Stimulated activated CD4-positive, alpha-beta T cell treated with anti-CD3 and anti-CD28 coated beads, TNF-alpha, amount 100 ng/mL, for 48 hours (primary cell): ENCODE data around the gene KLK13.

Experiments
- DNase-seq, 3 donors: peaks; one replicate each; pipeline ENCODE4 v3.0.0-alpha.2; 2020; ENCODE audit warnings: low read depth in 3 of 3

The KLK13 gene

DNA sequence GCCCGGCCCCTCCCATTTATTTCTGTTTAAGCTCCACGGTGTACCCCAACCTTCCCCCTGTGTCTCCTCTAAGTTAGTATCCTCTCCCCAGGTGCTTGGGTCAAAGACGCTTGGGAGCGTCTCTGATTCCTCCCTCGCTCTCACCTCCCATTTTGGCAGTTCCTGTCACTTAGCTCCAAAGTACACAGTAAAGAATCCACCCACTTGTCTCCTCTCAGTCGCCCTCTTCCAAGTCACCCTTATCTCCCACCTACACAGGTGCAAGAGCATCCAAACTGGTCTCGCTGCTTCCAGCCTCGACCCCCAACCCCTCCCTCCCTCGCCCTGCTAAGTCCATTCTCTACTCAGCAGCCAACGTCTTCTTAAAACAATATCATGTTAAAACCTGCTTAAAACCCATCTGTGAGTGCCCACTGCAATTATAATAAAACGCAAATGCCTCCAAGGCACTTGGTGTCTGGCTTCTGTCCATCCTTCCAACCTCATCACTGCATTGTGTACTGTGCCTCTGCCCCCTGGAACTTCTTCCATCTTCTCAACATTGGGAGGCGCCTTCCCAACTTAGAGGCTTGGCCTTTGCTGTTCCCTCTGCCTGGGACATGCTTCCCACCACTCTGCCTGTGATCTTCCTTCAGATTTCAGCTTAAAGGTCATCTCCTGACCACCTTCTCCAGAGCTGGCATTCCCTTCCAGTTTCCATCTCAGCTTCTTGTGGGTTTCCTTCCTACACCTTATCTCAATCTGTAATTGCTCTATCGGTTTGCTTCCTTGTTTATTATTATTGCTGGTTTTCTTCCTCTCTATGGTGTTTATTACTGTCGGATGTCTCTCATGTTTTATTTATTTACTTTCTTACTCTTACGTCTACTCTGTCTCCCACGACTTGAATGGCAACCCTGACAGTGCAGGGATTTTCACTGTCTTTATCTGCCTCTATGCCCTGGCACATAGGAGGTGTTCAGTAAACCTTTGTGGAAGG lies 27.3 kb upstream of the KLK13 start:
- no peak for DNase-seq

DNA sequence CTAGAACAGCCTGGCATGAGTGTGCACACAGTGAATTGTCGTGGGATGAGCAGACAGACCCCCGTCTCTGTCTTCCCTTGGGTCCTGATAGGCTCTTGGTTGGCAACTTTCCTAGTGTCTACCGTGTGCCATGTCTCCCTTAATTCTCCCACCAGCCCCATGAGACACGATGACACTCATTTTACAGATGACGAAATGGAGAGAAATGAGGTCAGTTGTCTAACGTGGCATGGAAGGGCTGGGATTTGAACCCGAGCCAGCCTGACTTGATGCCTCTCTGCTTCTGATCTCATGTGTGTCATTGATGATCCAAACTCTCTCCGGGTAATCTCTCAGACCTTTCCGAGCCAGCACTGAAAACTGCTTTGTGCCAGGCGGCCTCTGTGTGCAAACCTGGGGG lies 26.2 kb upstream of the KLK13 start:
- DNase-seq, result no peak

DNA sequence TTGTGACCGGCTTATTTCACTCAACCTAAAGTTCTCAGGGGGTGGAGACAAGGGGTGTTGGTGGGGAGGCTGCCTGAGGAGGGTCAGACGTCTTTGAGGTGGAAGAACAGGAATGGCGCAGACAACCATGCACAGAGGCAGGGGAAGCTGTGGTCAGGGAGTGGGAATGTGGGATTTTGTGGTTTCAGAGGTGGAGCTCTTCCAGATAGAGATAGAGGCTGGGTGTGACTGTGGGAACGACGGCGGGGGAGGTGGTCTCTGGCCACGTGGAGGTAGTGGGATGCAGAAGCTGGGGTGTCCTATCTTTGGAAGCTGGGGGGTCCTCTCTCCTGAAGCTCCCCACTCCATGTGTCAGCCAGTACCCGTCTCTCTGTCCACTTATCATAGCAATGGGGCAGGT lies 25.6 kb upstream of the KLK13 start:
- DNase-seq, result no peak

- no peak for DNase-seq
These were observed 24.9 kb upstream of the KLK13 start for GRCh38 chr19:51089786-51090185.

DNA sequence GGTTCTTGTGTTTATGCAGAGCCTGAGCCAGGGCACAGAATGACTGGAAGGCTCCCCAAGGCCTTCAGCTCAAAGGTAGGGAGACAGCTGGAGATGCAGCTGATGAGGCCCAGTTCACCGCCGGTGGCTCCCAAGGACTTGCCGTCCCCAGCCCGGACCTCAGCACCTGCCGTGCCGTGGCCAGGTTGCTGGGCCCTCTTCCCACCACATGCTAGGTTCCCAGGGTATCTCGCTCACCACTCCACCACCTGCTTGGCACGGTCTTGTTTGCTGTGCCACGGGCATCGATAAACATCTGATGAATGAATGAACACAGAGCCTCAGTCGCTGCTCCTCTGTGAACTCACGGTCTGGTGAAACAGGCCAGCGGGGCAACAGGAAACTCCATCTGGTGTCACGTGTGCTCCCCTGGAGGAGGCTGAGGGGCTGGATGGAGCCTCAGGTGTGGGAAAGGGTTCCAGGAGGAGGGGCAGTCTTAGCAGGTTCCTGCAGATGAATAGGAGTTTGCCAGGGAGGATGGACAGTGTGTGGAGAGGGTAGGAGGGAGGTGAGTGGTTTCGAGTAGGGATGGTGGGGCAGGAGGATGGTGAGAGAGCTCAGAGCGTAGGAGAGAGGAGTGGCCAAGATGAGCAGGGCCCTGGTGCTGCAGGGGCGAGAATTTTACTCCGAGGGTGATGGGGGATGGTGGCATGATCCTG lies 21.4 kb upstream of the KLK13 start:
- no peak for DNase-seq

- no peak for DNase-seq
These were observed 19.6 kb upstream of the KLK13 start for GRCh38 chr19:51084505-51084904.

DNA sequence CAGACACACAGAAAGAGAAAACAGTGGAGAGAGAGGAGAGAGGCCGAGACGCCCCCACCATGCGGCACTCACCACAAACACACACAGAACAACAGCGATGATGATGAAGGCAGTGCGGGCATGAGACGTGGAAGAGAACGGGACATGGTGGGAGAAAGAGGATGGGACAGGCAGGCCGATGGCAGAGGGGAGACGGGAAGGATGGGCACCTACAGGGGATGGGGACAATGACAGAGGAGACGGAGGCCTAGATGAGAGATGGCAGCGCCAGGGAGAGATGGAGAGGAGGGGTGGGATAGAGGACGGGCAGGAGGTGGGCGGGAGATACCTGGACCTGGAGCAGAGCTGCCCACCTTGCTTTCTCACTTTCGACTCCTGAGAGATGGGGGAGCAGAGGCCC lies 18.9 kb upstream of the KLK13 start:
- DNase-seq, result no peak

DNA sequence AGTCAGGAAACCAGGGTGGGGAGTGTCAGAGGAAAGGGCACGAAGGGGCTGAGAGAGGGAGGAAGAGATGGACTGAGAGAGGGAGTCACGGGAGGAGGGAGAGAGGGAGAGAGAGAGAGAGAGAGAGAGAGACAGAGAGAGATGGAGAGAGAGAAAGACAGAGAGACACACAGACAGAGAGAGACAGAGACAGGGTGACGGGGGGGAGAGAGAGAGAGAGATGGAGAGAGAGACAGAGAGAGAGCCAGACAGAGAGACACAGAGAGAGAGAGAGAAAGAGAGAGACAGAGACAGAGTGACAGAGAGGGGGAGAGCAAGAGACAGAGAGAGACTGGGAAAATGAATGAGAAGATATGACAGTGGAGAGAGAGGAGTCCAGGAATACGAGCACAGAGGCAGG lies 18.3 kb upstream of the KLK13 start:
- DNase-seq, result no peak

GRCh38 chr19:51082611-51083010 lies 17.7 kb upstream of the KLK13 start, which contains the start of gene KLK14:
Gene KLK14 (minus strand): TSS chr19:51082887. CDS start chr19:51082614, 273 bp downstream.
- no peak for DNase-seq

GRCh38 chr19:51081476-51081875 lies 16.6 kb upstream of the KLK13 start:
- DNase-seq, result no peak

DNA sequence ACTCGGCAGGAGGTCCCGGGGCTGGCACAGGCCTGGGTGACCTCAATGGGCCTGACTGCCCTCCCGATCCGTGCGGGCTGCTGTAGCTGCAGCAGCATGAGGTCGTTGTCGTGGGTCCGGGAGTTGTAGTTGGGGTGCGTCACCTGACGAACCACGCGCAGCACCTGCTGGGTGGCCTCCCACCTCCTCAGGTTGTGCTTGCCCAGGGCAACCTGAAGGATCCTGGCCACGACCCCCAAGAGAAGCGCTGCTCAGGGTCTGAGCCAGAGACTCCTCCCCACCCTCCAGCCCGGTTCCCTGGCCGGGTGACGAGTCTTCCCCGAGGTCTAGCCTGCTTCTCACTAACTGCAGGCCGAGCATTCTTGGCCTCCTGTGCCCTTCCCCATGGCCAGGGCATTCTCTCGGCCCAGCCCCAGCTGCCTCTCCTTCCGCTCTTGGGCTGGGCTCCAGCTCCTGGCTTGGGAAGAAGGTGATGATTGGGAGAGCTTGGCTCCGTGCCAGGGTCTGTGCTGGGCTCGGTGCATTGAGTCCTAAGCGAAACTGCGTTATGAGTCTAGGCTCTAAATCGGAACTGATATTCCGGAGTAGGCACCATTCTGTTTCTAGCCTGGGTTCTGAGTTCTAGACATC lies 14.7 kb upstream of the KLK13 start:
- DNase-seq, result no peak

DNA sequence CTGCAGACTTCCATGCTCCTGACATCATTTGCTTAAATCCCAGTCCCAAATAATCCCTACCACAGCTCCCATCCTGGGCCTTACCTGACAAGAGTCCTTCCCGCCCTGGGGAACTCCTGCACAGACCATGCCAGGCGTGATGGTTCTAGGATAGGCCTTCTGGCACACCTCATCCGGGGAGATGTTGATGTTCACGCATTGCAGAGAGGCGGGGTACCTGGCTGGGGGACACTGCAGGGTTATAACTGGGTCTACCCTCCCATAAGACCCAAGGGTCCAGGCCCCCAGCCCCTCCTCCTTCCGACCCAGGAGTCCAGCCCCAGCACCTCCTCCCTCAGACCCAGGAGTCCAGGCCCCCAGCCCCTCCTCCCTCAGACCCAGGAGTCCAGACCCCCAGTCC lies 13.8 kb upstream of the KLK13 start:
- DNase-seq, result no peak

DNA sequence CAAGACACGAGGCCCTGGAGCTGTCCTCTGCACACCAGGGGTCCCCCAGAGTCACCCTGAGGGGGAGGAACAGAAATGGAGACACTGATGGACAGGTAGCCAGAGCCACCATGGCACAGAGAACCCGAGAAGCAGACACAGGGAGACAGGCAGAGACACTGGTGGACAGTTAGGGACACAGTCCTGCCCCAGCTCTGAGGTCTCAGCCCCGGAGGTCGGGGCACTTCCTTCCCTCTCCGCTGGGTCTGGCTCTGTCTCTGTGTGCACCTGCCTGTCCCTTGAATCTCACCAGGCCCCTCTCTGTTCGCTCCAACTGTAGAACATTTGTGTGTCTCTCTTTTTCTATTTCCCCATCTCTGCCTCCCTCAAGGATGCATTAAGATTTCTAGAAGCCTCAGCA lies 13.2 kb upstream of the KLK13 start:
- DNase-seq, result no peak

GRCh38 chr19:51076631-51077213 lies 11.8 kb upstream of the KLK13 start:
- DNase-seq, result no peak

DNA sequence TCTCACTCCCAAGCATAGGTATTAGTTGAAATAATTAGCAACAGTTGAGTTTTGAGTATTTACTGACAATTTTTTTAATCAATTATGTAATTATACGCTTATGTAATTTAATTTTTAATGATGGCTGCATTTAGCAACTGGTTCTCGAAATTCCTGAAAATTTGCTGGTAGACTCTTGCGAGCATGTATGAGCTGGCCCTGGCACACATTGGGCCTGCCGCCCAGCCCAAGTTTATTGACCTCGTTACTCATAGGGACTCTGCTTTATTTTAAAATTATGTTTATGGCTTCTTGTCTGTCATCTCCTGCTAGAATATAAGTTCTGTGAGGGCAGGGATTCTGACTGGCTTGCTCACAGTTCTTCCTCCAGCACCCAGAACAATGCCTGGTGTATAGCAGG lies 11.1 kb upstream of the KLK13 start:
- DNase-seq, result no peak

DNA sequence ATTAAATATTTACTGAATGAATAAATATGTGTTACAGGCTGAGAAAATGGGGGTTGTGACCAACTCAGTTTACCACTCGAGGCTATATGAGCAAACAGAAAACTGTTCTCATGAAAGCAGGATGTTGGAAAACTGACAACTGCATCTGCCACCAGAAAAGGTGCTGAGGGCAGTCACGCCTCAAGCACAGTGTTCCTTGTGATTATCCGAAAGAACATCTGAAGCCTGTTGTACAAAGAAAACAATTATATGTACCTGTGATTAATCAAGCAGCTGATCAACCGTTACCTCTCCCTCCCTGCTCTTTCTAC lies 6.2 kb upstream of the KLK13 start:
- no peak for DNase-seq

DNA sequence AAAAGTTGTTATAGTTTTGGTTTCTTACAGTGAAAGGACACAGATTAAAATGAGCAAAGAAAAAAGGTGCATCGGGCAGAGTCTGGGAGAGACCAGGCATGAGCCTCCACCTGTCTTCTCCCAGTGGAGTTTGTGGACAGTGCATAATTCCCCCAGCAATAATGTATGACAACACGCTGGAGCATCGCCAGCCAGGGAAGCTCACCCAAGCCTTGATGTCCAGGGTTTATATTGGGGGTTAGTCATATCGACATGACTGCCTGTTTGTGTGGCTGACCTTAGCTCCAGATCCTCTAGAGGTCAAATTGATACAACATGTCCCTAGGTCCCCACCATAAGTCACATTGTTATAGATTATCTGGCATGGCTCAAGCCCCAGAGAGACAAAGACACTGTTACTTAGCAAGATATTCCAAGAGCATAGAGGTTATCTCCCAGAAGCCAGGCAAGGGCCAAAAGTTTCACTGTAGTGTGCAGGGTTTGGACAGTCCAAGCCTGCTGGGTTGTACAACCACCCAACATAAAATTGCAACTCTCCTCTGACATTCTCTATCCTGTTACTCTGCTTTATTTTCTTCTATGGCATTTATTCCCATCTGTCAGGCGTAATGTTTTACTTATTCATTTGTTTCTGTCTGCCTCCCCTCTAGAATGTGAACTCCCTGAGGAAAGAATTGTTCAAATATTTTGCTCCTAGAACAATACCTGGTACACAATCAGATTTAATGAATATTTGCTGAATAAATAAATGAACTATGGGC lies 5.6 kb upstream of the KLK13 start:
- DNase-seq, result no peak

GRCh38 chr19:51066393-51067186 lies 1.7 kb upstream of the KLK13 start:
- DNase-seq, result no peak

DNA sequence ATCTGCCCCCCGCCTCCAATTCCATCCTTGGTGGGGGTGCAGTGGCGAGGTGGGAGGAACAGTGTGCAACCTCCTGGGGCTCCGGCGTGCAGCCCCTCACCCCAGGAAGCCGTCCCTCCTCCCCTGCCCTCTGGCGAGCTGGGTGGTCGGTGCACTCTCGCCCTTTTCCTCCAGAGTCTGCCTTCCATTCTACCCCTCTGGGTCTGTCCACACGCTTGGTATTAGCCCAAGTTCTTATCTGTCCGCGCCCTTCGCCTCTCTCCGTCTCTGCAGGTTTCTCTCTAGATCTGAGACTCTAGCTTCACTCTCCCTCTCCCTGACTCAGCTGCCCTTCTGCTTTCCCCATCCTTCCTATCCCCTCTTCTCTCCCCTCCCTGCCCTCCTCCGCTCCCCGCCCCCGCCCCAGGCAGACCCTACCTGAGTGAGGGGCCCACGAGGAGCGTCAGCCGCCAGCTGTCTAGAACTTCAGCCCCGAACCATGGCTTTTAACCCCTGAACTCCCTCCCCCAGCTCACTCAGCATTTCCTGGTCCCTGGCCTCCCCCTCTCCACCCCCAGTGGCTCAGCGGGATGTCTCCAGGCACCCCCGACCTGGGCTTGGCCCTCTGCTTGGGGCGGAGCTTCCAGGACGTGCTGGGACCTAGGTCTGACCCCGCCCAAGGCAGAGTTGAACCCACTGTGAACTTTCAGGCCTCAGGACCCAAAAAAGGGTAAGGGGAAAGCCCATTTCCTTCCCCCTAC lies 499 bp upstream of the KLK13 start:
- no peak for DNase-seq

GRCh38 chr19:51063664-51064063 lies 1.2 kb downstream of the KLK13 start:
- DNase-seq, result no peak
